NCI-H510A treated with DMSO at 0.1 percent for 48 hours (cell line): ENCODE data around the gene GPR33.
"Not testable (repeated sequence)": the region's sequence is repeated elsewhere in the genome, so short reads cannot be mapped to it uniquely, and the experiment has no call there.

Experiments used
- DNase-seq: peaks from one replicate; lab custom pipeline; 2025; lab: John Stamatoyannopoulos, UW

GPR33 gene, protein sequence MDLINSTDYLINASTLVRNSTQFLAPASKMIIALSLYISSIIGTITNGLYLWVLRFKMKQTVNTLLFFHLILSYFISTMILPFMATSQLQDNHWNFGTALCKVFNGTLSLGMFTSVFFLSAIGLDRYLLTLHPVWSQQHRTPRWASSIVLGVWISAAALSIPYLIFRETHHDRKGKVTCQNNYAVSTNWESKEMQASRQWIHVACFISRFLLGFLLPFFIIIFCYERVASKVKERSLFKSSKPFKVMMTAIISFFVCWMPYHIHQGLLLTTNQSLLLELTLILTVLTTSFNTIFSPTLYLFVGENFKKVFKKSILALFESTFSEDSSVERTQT

DNA sequence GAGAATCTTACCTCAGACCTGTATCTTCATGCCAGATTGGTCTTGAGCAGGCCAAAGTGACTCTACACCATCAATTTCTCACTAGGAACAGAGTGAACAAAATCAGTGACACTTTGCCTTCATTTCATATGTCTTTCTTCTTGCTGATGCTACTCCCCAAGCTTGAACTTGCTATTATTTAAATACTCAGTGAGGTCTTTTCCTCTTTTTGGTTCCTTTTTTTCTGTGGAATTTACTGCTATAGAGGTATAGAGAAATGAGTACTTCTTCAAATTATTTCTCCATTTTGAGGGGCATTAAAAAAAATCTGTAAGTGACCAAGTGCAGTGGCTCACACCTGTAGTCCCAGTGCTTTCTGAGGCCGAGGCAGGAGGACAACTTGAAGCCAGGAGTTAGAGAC is at the start of gene GPR33:
GPR33 (minus strand) TSS at position 154 of the 400 bp plus-strand sequence. CDS start 4,074 bp downstream, outside the sequence.
- no peak for DNase-seq

DNA sequence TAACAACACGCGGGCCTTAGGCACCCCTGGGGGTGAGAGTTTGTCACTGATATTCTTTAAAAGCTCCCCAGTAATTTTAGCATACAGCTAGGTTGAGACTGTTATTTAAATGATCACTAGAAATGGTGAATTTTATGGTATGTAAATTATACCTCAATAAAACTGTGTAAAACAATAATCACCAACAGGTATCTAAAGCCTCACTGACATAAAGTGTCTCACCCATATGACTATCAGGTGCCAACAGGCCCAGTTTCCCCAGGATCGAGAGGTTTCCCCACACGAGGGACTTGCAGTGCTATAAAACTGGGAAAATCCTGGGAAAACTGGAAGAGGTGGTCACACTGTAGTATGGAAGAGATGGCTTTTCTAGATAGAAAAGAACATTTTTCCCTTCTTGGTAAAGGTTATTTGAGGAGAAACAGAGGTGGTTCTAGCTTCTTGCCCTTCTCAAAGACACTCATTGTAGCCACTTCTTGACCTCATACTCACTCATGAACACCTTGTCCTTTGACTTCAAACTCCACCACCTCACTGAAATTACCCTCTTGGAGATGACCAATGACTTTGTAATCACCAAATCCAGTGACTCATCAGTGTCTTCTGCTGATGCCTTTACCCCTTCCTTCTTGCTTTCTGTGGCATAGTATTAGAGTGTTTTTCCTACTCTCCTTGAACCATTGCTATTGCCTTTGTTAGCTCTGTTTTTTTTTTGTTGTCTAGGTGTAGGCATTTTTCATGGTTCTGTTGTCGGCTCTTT is 48.5 kb upstream of the GPR33 start:
- no peak for DNase-seq

DNA sequence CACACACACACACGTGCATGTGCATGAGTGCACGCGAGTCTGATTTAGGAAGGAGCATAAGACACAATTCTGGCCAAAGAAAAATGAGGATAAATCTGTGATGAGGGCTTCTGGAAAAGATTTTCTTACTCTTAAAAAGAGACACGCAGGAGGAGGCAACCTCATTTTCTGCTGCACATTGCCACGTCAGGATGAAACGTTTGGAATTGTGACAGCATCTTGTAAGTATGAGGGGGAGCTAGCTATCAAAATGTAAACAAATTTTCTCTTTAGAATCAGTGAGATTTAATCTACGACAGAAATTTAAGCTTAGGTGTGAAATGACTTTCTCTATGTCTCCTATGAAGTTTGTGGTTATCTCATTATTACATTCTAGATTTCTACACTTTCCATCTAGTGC is 42.3 kb upstream of the GPR33 start:
- DNase-seq = no peak

DNA sequence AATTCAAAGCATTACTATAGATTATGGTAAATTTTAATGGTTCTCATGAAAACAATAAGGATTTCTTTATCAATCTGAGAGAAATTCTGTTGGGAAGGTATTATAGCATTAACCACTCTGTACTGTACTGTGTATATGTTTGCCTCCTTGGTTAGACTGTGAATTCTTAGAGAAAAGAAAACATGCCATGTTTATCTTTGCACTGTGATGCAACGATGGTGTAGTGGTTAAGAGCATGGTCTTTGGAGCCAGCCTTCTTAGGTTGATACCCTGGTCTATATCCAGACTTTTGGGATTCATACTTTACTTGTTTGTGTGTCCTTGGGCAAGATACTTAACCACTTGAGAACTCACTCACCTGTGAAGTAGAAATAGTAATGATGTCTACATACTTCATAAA is 41.2 kb upstream of the GPR33 start:
- DNase-seq = no peak

DNA sequence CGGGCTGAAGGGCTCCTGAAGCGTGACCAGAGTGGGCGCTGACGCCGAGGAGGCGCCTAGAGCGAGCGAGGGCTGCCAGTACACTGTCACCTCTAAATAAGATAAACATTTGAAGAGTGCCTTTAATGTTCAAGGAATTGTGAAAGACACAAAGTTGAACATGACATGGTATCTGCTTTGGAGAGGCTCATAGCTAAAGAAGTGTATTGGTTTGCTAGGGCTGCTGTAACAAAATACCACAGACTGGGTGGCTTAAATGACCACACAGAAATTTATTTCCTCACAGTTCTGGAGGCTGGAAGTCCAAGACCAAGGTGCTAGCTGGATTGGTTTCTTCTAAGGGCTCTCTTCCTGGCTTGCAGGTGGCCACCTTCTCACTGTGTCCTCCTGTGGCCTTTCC is 39.7 kb upstream of the GPR33 start:
- DNase-seq = no peak

GRCh38 chr14:31527087-31527486 is 39.2 kb upstream of the GPR33 start:
- DNase-seq = no peak

DNA sequence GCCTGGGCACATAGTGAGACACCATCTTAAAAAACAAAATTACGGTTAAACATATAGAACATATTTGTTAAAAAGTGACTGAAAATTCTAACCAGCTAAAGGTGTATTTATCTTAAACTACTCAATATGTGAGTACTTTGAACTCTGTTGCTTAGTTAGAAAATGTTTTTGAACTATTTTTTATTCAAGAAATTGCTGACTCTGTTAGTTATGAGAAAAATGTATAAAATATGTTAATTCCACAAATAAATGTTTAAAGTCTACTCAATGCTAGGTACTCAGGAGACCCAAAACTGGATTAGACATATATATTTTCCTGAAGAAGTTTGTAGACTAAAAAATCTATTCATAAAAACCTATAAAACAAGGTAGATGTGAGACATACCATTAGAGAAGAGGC is 23.0 kb upstream of the GPR33 start:
- no peak for DNase-seq

- DNase-seq = peak; percentile 49
These were observed 22.4 kb upstream of the GPR33 start for GRCh38 chr14:31510222-31510621.

DNA sequence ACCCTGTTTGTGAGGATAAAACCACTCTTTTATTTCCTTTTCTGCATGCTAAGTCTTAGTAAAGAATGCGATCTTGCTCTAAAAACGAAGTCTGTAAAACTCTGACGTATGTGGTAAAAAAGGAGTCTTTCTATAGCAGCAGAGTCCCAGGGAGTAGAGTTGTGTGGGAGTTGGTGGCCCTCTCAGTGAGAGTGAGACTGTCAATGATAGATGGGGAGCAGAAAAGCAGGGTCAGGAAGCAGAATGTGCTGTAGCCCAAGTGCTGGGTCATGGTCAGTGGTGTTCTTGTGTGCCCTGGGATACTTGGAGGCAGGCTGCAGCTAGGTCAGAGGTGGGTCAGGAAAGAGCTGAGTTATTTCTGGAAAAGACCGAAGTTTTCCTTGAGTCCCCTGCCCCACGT is 20.3 kb upstream of the GPR33 start:
- DNase-seq = no peak

- no peak for DNase-seq
These were observed 17.6 kb upstream of the GPR33 start for GRCh38 chr14:31505411-31505810.

DNA sequence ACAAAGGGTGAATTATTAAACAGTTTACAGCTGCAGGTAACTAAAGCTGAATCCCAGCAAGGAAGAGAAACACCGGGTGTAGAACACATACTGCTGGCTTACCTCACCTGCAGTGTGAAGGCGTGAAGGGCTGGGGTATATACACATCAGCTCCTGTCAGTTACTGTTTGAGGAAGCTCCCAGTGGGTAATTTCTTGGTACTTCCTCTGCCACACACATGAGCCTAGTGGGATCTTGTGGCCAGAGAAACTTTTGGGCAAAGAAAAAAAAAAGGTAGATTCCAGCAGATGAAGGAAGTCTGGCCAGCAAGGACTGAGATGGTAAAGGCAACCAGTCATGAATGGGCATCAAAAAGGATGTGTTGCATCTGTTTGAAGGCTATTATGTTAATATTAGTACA is 14.0 kb upstream of the GPR33 start:
- no peak for DNase-seq

DNA sequence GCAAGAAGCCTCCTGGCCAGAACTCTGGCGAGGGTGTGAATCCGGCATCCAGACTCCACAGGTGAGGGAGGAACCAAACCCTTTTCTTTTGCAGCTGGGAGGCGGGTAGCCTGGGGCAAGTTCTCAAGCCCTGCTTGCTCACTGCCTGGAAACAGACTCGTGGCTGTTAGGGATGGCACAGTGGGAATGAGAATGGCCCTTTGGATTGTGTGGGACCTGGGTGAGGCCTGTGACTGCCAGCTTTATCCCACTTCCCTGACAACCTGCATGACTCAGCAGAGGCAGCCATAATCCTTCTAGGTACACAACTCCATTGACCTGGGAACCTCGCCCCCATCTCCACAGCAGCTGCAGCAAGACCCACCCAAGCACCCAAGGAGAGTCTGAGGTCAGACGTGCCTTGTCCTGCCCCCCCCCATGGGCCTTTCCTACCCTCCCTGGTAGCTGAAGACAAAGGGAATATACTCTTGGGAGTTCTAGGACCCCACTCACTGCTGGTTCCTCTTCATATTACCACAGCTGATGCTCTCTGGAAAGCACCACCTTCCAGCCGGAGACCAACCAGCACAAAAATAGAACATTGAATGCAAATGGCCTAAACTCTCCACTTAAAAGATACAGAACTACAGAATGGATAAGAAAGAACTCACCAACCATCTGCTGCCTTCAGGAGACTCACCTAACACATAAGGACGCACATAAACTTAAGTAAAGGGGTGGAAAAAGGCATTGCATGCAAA is 5.1 kb upstream of the GPR33 start:
- no peak for DNase-seq

DNA sequence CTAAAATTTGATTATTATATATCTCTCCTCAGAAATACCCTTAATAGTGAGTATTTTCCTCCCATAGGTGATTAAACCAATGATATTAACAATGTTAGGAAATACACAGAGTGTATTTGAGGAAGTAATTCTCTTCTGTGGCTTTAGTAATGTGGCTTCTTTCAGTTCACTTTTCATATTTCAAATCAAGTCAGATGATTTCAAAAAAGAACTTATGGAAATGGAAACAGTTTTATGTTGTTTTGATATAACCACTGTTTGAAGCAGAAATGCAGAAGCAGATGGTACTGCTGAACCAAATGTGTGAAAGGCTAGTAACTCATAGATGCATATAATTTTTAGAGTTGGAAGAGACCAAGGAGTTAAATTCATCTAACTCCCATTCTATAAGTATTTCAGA is 1.9 kb upstream of the GPR33 start:
- DNase-seq = no peak

GRCh38 chr14:31486764-31487163 is 1.1 kb downstream of the GPR33 start:
- no peak for DNase-seq

DNA sequence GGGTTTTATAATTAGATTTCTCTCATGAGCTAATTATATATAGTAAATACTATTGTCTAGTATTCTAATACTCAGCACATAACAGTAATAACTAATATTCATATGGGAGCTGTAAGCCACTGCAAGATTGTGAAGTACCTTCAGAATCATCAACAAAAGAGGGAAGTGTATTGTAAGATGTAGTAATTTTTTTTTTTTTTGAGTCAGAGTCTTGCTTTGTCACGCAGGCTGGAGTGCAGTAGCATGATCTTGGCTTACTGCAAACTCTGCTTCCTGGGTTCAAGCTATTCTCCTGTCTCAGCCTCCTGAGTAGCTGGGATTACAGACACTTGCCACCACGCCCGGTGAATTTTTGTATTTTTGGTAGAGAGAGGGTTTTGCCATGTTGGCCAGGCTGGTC is 3.1 kb downstream of the GPR33 start:
- DNase-seq = no peak

GRCh38 chr14:31480156-31480555 is 7.7 kb downstream of the GPR33 start:
- DNase-seq = no peak

- DNase-seq = no peak
These were observed 8.8 kb downstream of the GPR33 start for GRCh38 chr14:31479027-31479426.

DNA sequence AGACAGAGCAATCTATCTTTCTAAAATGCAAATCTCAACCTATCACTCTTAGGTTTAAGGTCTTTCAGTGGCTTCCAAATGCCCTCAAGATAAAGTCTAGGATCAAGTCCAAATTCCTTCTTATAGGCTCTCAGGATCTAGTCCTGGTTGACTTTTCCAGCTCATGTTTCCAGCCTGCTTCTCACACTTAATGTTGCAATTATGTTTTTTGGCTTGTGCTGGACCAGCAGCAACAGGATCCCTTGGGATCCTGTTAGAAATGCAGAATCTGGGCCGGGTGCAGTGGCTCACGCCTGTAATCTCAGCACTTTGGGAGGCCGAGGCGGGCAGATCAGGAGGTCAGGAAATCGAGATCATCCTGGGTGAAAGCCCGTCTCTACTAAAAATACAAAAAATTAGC is 10.6 kb downstream of the GPR33 start:
- no peak for DNase-seq

GRCh38 chr14:31476131-31476866 is 11.5 kb downstream of the GPR33 start:
- DNase-seq = no peak

DNA sequence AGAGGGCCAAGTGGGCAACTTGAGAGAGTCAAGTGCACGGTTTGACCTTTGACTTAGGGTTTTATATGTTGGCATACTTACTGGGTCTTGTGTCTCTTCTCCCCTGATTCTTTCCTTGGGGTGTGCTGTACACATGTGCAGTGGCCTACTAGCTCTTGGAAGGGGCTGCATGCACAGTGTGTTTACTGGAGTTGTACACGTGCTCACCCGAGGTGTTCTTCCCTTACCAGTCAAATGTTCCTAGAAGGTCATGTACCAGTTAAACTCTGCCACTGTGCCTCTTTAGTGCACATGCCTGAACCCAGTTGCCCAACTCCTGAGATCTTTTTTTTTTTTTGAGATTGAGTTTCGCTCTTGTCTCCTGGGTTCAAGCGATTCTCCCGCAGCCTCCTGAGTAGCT is 21.3 kb downstream of the GPR33 start:
- DNase-seq = no peak

DNA sequence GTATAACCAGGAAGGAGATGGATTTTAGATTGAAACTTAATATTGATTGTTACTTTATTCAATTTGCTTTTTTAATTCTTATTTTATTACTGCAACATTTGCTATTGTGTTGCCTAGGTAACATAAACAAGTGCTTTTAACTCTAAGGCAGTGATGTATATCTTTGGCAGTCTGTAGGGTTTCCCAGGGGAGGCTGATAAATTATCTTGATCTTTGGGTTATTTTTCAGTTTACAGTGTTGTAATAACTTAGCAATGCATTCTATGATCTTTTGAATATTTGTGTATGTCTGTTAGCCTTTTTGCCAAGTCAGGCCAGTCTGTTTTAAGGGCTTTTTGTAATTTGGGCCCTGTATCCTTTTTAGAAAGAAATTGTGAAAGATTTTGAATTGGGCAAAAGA is 22.7 kb downstream of the GPR33 start:
- DNase-seq = no peak

DNA sequence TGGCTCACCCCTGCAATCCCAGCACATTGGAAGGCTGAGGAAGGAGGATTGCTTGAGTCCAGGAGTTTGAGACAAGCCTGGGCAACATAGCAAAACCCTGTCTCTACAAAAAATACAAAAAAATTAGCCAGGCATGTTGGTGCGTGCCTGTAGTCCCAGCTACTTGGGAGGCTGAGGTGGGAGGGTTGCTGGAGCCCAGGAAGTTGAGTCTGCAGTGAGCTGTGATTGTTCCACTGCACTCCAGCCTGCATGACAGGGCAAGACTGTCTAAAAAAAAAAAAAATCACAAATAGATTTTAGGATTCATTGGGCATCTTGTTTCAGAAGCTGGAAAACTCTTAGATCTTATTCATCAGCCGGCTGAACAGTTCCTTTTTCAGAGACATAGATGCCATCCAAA is 25.4 kb downstream of the GPR33 start:
- DNase-seq = not testable (repeated sequence)
